CD4-positive, alpha-beta T cell treated with Interleukin-17A for 4 hours (primary cell): Measurements from ENCODE around the gene HEBP2.
"Not testable (repeated sequence)": the region's sequence is repeated elsewhere in the genome, so short reads cannot be mapped to it uniquely, and the experiment has no call there.

Experiments used
- DNase-seq: peaks from one replicate; pipeline ENCODE4 v3.0.0-alpha.2; 2020; ENCODE audit warnings: mixed read lengths

HEBP2 gene

DNA sequence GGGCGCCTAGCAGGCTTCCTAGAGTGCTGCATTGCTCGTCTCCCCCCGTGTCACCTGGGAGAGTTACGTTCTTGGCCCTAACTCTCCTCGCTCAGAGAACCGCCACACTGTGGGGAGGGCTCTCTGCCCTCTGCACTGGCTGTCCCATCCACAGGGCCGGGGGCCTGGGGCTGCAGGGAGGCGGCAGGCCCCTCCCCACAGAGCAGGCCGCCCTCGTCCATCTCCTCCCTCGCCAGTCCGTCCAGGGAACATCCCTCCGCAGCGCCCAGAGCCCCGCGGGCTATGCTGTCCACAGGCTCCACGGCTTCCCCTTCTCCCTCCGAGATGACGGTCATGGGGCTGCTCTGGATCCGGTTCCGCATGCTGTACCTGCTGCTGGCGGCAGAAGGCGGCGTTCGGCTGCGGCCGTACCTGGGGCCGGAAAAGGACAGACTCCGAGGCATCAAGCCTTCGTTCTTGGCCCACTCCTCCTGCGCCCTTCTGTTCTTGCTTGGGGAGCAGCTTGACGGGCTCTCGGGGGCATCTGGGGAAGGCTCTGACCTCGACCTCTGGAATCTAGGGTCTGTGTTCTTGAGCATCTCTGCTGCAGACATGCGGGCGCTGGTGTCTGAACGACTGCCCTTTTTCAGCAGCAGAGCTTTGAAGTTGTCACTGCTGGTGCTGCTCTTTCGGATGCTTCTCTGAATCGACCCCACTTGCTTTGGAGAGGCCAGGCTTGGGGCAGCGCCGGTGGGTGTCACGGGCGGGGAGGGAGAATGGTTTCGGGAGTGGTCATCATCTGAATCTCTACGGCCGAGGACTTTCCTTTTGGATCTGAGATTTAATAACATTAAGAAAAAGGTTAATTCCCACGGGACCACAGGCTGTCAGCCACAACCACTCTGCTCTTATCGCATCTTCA lies 20.2 kb downstream of the HEBP2 start:
- no peak for DNase-seq

DNA sequence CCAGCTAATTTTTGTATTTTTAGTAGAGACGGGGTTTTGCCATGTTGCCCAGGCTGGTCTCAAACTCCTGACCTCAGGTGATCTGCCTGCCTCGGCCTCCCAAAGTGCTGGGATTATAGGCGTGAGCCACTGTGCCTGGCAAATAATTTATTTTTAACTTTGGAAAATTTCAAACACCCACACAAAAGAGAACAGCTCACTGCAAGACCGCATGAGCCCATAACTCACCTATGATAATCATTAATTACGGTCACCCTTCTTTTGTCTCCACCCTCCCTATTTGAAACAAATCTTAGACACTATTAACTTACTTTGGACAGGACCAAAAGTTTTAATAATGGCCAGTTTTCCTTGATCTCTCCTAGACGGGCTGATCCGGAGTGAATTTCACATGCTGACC lies 21.2 kb downstream of the HEBP2 start:
- DNase-seq, result not testable (repeated sequence)

DNA sequence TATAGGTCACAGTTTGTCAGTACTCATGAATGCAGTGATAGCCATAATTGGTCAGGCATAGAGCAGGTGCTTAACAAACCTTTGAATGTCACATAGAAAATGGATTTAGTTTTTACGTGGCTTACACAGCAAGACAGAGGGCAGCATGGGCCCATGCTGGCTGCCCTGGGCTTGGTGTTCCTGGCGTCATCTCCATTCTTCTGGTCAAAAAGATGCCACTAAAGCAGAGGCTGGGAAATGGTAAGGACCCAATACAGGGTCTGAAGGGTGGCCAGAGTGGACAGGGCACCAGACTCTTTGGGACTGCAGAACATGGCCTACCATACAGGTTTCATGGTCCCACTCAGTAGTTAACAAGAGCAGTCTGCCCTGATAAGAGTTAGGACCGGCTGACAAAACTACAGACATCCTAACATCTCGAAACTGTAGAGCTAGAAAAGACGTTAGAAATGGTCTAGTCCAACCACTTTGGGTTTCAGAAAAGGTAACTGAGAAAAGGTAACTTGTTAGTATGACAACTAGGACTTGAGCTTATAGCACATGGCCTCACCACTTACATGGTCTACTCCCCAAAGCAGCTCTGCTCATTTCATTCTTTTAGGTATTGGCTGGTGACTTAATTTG lies 22.6 kb downstream of the HEBP2 start:
- DNase-seq, result no peak

DNA sequence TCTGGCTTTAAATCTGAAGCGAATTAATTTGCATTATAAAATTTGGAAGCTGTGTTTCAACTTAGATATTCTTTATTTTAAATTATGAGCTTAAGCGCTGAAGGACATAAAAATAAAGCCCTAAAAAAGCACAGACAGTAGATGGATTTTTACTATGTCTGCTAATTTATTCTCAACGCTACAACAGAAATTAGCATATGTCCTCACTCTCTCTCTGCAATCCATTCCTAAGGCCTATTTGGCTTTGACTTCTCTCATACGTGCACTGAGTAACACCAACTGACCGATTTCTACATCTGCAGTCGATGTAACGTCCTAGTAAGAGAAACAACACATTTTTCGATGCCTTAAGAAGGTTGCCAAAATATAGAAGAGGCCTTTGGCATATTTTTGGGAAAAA lies 23.7 kb downstream of the HEBP2 start:
- no peak for DNase-seq

DNA sequence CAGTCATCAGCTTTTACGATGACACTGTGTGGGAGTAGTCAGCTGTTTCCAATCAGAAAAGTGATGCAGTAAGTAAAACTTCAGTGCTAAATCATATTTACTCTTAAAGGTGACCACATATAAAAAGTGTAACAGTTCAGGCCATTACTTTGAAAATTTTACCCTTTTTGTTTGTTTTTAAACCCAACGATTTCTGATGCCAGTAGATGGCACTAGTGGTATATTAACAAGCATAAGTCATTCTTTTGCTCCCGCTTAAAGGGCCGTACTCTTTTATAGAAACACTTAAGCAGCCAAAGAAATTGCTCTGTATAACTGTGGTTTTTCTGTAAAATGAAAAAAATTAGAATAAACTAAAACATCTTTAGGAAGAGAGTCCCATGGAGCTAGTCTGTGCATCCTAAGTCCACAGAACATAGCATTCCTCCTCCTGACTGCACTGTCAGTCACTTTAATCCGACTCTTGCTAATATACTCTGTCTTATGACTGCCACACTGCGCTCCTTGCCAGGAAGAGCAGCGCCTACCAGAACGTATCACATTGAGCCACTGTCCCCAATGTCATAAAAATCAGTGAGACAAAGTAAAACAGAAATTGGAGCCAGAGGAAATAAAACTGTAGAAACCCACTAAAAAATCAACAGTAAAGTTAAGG lies 25.0 kb downstream of the HEBP2 start:
- DNase-seq, result peak; percentile 27

DNA sequence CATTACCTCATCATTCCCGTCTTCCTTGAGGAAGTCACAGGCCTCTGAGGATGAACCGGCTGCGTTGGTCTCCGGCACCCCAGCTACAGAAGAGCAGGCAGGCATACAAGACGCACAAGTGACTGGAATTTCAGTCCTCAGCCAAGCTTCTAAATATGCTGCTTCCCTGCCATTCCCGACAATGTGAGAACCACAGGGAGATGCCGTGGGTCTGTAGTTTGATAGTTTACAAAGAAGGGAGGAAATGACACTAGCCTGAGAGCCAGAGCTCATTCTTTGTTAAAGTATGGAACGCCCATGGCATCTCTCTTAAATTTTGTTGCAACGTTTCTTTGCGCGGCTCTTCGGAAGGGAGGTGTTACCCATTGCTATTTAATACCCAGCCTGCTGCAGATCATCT lies 25.7 kb downstream of the HEBP2 start:
- no peak for DNase-seq

DNA sequence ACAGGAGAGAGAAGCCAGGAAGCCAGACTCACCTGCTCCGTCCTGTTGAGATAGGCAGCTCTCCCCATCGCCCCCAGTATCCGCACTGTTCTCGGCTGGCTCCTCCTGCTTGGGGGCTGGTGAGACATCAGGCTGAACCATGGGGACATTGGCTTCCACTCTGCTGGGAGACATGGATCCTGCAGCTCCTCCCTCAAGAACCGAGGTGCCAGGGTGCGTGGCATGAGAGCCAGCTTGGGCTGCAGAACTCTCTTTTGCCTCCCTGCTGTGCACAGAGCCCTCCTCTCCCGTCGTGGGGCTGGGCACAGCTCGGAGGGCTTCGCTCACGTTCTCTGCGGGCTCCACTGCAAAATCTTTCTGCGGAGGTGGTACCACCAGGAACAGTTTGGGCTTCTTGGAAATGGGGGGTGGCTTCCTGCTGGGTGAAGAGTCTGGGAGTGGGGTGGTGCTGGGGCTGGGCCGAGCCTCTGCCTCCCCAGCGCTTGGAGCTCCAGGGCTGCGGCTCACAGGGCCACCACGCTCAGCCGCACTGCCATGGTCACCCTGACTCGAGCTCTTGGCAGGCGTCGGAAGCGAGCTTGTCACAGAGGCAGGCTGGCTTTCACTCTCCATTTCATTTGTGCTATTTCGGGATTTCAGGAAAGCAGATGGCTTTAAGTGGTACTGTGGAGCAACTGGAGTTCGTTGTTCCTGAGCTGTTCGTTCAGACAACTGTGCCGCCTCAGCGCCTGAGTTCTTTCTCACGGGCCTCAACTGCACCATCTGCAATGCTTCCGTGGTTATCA lies 26.5 kb downstream of the HEBP2 start:
- no peak for DNase-seq

DNA sequence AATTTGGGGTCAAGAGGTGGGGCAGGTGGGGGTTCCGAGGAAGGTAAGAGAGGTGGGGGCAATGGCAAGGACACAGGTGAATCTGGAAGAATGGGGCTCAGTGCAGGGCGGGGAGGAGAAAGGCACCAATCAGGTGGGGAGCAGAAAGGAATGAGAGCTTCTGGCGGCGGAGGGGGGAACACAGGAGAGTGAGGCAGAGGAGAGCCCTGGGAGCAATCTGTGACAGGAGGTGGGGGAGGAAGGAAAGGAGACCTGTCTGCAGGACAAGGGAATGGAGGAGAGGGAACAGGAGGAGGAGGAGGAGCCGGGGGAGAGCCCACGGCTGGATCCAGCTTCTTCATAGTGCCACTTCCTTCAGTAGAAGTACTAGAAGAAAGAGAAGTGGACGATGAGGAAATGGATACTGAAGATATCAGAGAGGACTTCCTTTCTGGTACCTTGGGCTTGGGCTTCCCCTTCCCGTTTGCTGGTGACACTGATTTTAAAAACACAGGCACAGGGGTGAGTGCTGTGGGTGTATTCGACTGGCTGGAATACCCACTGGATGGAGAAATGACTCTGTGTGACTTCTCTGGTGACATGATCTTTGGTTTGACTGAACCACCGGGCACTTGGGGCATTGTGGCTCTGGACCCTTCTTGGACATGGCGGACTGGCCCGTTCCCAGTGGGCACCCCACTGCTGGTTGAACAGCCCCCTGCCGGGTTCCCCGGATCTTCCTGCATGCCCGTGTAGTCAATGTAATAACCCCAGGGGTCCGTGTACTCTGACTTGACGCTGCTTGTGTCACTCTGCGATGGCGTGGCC lies 27.4 kb downstream of the HEBP2 start:
- no peak for DNase-seq

DNA sequence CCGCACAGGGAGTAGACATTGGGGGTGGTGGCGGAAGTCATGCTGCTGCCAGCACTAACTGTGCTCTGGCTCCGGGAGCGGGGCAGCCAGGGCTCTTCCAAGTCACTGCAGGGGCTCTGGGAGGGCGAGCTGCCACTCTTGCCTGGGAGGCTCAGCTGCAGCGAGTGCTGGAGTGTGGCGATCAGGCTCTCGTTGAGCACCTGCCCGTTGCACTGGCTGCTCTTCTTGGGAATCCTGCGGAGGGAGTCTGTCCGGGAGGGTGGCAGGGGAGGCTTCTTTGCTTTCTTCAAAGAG lies 28.0 kb downstream of the HEBP2 start:
- DNase-seq, result no peak

DNA sequence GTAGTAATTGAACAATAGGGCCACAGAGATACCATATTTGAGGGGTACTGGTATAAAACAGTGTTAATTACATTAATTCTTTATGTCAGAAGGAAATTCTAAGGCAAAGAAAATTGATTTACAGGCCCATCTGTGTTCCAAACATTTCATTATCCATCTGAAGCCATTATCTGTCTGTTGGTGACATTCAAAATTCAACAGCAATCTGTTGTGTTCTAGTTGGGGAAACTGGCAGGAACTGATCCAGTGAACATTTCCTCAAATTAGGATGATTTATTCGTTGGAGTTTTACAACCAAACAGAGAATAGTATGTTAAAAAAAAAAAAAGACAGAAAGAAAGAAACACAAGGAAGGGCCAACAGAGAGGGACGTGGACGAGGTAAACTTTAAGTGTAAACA lies 30.1 kb downstream of the HEBP2 start:
- no peak for DNase-seq

DNA sequence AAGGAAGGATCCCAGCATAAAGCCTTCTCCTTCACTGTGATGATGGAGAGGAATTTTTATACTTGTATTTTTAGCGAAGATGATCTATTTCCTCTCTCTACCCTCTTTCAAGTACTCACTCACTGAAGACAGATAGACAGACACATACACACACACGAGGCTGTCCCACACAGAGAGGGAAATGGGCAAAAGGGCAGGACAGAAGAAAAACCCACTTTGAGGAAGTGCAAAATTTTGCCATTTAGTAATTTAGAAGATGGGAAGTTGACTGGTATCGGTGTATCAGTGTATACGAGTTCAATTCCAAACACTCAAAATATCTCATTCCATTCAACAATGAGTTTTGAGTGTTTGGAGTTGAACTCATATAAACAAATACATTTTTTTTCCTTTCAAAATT lies 30.9 kb downstream of the HEBP2 start:
- no peak for DNase-seq

DNA sequence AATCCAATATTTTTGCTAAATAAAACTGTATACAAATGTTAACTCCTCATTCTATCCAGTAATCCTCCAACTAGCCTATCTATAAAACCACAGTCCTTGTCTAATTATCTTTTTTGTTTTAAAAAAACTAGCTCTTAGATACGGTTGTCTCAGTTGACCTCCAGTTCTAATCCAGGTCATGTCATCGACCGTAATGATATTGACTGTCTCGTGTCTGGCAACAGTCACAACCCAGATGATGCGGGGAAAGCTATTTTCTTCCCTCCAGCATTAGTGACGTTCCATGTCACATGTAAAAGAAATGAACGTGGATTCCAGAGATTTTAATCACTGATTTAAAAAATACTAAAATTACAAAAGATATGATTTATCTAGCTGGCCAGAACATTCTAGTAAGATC lies 35.5 kb downstream of the HEBP2 start:
- no peak for DNase-seq

DNA sequence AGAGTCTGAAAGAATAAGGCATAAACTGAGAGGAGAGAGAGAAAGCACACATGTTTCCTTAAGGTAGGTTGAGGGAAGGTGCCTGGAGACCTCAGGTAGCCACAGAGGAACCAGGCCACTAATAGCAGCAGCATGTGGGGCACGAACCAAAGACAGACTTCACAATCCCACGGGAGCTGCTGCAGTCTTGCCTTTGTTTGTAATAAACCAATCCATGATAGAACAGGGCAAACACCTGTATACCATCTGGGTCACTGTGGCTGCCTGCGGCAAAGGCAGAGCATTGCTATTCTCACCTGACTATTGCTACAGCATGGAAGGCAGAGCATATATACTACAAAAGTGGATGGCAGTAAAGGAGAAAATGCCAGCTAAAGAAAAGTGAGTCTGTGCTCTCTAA lies 36.3 kb downstream of the HEBP2 start:
- DNase-seq, result no peak

DNA sequence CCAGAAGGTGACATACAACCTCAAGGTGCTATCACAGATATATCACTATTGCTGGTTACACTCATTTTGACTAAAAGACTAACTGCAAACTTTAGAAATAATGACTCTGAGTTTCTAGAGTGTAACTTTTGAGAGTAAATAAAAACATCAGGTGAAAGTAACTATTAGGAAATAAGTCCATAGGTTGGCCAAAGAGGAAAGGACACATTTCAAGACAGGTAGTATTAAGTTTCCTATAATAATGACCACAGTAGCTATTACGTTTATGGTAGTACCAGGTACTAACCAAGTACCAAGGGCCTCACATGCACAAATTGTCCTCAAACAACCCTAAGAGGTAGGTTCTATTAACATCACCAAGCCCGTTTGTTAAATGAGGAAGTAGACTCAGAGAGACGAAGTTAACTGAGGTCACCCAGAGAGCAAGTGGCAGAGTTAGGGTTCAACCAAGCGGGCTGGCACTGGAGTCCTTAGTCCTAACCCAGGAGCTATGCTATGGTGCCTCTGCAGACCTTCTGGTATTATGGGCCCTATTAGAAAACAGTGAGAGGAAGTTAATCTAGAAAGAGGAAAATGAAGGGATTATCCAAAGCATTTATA lies 36.8 kb downstream of the HEBP2 start:
- DNase-seq, result no peak

DNA sequence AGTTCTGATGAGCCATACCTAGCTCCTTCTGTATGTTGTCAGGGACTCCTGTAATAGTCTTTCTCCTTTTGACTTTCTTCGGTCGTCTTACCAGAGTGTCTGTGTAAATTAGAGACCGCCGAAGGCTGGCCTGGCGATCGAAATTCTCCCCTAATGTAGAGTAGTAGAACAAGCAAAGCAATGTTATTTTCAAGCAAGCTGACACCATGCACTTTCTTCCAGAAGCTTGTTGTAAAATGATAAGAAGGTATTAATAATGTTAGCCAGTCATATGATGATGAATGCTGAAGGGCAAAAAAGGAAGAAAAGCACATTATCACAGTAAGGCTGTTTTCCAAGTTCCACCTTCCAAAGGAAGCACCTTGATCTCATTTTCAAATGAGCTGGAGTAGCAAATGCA lies 37.9 kb downstream of the HEBP2 start:
- DNase-seq, result no peak

DNA sequence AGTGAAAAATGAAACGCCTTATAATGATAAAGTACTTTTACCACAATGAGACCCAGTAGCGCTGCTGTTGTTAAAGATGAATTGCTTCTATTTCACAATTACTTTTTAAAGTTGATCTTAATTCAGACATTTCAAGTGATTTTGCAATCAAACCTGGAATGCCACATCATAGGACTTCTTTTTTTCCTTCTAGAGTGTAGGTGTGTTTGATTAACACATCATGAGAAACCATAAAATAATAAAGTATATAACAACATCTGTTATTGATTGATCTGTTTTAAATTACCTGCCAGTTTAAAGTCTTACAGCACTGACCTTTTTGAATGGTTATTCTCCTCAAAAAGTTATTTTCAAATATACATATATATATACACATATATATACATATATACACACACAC lies 38.6 kb downstream of the HEBP2 start:
- no peak for DNase-seq

DNA sequence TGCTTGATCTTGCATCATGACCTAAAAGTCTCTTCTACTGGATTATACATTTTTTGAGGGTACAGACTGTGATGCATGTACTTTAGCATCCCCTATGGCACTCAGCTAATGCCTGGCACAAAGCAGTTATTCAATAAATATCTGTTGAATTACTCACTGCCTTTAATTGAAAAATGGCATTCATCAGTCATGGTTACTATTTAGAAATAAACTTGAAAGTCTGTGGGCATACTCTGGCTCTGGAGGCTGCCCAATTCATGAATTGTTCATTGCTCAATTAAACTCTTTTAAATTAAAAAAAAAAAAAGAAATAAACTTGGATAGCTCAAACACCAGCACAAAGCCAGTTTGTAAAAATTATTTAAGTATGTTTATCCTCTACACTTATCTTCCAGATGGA lies 40.0 kb downstream of the HEBP2 start:
- DNase-seq, result no peak

DNA sequence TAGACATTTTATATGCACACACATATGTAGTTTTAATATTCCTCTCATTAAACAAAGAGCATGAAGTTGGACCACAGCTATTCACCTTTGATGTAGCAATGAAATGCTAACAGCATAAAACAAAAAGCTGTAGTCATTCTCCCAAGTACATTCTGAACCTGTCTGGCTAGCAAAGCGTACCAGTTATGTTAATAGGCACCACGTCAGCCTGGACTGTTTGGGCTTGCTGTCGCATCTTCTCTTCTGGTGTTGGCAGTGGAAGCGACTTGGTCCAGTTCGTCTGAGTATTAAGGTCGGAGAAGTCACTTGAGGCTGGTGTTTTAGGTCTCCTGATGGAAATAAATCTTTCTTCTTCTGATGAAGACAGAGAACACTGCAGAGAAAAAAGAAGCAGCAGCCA lies 42.8 kb downstream of the HEBP2 start:
- no peak for DNase-seq

DNA sequence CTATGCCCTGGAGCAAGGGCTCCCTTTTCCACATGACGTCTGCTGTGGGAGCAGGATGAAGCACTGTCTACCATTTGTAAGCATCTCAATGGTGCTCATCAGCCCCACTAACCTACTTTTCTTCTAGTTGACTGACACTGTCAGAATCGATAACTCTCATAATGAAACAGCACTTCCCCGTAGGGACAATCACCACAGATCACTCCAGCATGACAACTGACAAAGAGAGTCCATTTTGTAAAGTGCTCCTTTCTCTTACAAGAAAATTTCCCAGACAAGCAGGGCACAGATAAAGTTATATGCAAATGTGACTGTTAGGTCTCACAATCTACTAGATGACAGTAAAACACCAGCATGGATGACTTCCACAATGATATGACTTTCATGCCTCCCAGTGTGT lies 46.4 kb downstream of the HEBP2 start:
- DNase-seq, result no peak

DNA sequence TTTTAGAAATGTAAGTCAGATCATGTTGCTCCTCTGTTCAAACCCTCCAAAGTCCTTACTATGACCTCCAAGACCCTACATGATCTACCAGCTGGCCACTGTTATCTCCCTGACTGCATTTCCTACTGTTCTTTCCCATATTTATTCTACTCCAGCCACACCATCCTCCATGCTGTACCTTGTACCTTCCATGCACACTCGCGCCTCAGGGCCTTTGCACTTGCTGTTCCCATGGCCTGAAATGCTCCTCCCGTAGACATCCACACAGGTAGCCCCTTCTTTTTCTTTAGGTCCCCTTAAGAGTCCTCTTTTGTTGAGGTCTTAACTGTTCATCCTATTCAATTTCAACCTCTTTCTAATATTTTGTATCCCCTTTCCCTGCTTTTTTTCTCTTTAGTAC lies 47.0 kb downstream of the HEBP2 start:
- DNase-seq, result no peak

DNA sequence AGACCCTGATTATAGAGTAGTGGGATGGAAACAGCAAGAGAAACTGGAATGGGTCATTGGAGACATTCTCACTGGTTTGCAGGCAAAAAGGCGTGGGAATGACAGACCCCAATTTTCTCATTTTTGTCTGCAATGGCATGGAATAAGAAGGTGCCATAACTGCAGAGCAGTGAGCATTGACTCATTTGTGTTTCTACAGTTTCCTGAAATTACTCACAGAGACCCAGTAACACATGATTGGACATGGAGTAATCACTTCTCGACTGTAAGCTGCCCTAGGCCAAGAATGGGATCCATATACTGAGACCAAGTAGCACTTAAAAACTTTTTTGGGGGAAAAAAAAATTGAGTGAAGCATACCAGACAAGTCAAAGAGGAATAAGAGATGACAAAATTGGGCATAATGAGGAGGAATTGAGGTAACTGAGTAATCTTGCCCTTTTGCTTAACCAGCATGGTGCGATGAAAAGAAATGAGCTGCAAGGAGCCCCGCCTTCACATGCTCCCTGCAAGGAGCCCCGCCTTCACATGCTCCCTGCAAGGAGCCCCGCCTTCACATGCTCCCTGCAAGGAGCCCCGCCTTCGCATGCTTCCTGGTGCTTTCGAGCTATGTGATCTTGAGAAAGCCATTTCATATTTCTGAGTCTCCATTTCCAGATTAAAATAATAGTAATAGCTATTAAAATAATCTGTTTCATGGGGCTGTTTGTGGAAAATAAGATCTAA lies 51.1 kb downstream of the HEBP2 start:
- DNase-seq, result peak; percentile 76
